ENCODE results near the gene EEF2. TPM values are rescaled to one million over a fixed set of nuclear protein-coding genes. Genes with fewer than 3 reads are reported as not detected.
A peak's percentile ranks its signal among the peaks of the same experiment; 100 is the strongest.

Gene EEF2
- total RNA-seq, 4 donors from 2014 or later = 1,701 to 2,714 (median 2,440) TPM

DNA sequence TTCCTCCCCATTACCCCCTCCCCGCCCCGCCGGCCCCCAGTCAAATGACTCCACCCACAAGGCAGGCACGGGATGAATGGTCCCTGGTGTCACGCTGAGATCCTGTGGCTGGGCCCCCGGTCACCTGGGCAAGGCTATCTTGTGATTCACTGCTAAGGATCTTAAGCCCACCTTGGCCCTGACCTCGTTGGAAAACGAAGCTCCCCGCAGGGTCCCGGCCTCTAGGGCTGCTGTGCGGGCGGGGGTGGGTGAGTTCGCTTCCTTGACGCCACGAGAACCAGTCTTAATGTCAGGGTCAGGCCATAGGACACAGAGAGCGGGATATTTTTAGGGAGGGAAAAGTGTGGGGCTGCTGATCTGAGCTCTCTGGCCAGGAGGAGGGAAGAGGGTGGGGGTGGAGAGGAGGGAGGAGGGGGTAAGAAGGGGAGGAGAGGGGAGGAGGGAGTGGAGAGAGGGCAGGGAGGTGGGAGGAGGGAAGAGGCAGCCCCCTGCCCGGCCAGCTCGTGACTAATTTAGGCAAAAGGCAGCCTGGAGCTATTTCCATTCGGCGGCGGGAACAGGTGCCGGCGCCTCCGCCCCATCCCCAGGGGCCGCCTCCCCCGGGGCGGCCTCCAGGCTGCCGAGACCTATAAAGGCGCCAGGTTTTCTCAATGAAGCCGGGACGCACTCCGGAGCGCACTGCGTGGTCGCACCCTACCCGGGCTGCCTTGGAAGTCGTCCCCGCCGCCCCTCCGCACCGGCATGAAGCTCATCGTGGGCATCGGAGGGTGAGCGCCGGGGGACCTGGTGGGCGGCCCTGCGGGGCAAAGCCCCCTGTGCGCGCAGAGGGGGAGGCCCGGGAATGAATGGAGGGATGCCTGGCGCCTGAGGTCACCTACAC, 52.1 kb downstream of the EEF2 start, which contains the start of gene NMRK2:
Gene NMRK2, plus strand, starts transcription at position 139 of the 880 bp plus-strand sequence. Its CDS starts 603 bp downstream, at position 742.
- peak; percentile 65 to 86 for DNase-seq
- no peaks in the 10 kb centered on the region for H3K27me3 ChIP-seq
- in situ Hi-C loops (cut with MboI; ENCODE audit: low sequenced_read_pairs in 4 of 4) = no loop called here
- peak; percentile 42 to 58 for TF ChIP-seq POLR2A (IDR thresholded peaks at IDR 0.05)
- TF ChIP-seq, protein P1, sequence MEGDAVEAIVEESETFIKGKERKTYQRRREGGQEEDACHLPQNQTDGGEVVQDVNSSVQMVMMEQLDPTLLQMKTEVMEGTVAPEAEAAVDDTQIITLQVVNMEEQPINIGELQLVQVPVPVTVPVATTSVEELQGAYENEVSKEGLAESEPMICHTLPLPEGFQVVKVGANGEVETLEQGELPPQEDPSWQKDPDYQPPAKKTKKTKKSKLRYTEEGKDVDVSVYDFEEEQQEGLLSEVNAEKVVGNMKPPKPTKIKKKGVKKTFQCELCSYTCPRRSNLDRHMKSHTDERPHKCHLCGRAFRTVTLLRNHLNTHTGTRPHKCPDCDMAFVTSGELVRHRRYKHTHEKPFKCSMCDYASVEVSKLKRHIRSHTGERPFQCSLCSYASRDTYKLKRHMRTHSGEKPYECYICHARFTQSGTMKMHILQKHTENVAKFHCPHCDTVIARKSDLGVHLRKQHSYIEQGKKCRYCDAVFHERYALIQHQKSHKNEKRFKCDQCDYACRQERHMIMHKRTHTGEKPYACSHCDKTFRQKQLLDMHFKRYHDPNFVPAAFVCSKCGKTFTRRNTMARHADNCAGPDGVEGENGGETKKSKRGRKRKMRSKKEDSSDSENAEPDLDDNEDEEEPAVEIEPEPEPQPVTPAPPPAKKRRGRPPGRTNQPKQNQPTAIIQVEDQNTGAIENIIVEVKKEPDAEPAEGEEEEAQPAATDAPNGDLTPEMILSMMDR (IDR thresholded peaks at IDR 0.05 in 4 of 5, conservative IDR thresholded peaks at IDR 0.05 in 1 of 5) = no peak
- H3K4me3 ChIP-seq = peak within 1 kb of the TSS in 3 of 4 donors; percentile 34 to 41 (median 38)
- H3K4me1 ChIP-seq = peaks cover 0 to 14% of the 10 kb centered on the region in 2 donors
- peak; percentile 51 to 56 for ATAC-seq
- intact Hi-C loops (cut with DNase I; ENCODE audit: low total_unique reads) = loop anchor here (2.0 kb wide), 2 partner anchors 18 to 52 kb away; partner anchors contain the start of gene EEF2
- peak within 1 kb of the TSS; percentile 85 to 92 (median 89) for H3K27ac ChIP-seq
- H3K9me3 ChIP-seq = no peaks in the 10 kb centered on the region
- no peaks in the 10 kb centered on the region for H3K36me3 ChIP-seq

DNA sequence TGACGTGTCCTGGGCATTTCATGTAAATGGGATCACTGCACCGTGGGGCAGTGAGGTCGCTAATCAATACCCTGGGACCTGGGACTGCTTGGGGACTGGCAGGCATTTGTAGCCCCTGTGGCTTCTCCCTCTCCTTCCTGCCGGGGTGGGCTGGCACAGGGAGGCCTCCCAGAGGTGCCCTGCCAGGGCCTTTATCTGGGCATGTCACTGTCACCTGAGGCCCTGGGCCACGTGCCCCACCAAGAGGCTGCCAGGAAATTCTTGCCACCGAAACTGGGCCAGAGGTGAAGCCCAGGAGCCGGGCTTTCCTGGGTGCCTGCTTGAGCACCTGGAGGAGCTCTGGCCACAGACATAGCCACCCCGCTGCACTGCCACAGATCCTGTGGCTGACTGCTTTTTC, 54.2 kb downstream of the EEF2 start:
- Histone ChIP-seq H3K4me1 (peaks cover 0 to 14% of the 10 kb centered on the region in 2 donors), H3K36me3 (no peaks in the 10 kb centered on the region), H3K27me3 (no peaks in the 10 kb centered on the region), H3K4me3 (no peak overlapping the region), H3K27ac (peak overlapping the region; percentile 85 to 92 (median 89)), H3K9me3 (no peaks in the 10 kb centered on the region)
- TF ChIP-seq, protein P1 (IDR thresholded peaks at IDR 0.05 in 4 of 5, conservative IDR thresholded peaks at IDR 0.05 in 1 of 5) = no peak
- TF ChIP-seq POLR2A (IDR thresholded peaks at IDR 0.05) = no peak
- in situ Hi-C loops (cut with MboI; ENCODE audit: low sequenced_read_pairs in 4 of 4) = no loop called here
- peak; percentile 45 to 47 for ATAC-seq
- peak; percentile 70 to 91 for DNase-seq
- intact Hi-C loops (cut with DNase I; ENCODE audit: low total_unique reads) = no loop called here

MicroRNAs encoded within 50 kb of the gene (microRNA counts, 767-probe panel; counts per million panel counts)
- microRNA hsa-miR-637 = 356 to 448 counts per million in 2 donors

Small RNA genes within 50 kb of the gene (microRNA-seq; reads per million reads assigned to microRNA genes)
- gene MIR637 (ENCODE audit: borderline replicate concordance in 2 of 2) = 0 reads per million in 2 donors

Other genes starting within 250 kb of the EEF2 start
- 10 to 100 TPM; 14.0 to 29.6 (median 27.4) TPM for gene APBA3, start 223.8 kb downstream of the EEF2 start, total RNA-seq
- 10 to 100 TPM; 23.3 to 86.3 (median 63.3) TPM for gene MRPL54, start 222.8 kb downstream of the EEF2 start, total RNA-seq
- not detected for gene RAX2, start 213.2 kb downstream of the EEF2 start, total RNA-seq
- 1 to 10 TPM in 1 of 4 donors, not detected in 3; 1.7 TPM for gene MATK, start 199.1 kb downstream of the EEF2 start, total RNA-seq
- gene ZFR2, start 116.4 kb downstream of the EEF2 start, total RNA-seq = not detected
- gene ATCAY, start 104.8 kb downstream of the EEF2 start, total RNA-seq = not detected
- 100 to 1,000 TPM in 2 of 4 donors, 10 to 100 TPM in 2; 46.3 to 168 (median 106) TPM for gene NMRK2, start 52.4 kb downstream of the EEF2 start, total RNA-seq
- gene DAPK3, start 14.4 kb downstream of the EEF2 start, total RNA-seq = 100 to 1,000 TPM in 3 of 4 donors, 10 to 100 TPM in 1; 61.3 to 135 (median 115) TPM
- 10 to 100 TPM; 15.5 to 20.0 (median 17.5) TPM for gene PIAS4, start 22.3 kb upstream of the EEF2 start, total RNA-seq
- gene ZBTB7A, start 81.4 kb upstream of the EEF2 start, total RNA-seq = 100 to 1,000 TPM in 2 of 4 donors, 10 to 100 TPM in 2; 50.0 to 104 (median 91.9) TPM
- 100 to 1,000 TPM; 101 to 207 (median 138) TPM for gene MAP2K2, start 138.7 kb upstream of the EEF2 start, total RNA-seq
- 1 to 10 TPM in 1 of 4 donors, under 1 TPM in 1, not detected in 2; 0.10 to 1.0 TPM for gene CREB3L3, start 168.2 kb upstream of the EEF2 start, total RNA-seq
- 10 to 100 TPM; 11.7 to 25.7 (median 13.7) TPM for gene SIRT6, start 197.1 kb upstream of the EEF2 start, total RNA-seq
- 1 to 10 TPM in 1 of 4 donors, under 1 TPM in 3; 0.13 to 3.0 (median 0.45) TPM for gene ANKRD24, start 197.2 kb upstream of the EEF2 start, total RNA-seq
- gene EBI3, start 244.1 kb upstream of the EEF2 start, total RNA-seq = 1 to 10 TPM in 1 of 4 donors, under 1 TPM in 2, not detected in 1; 0.38 to 1.7 (median 0.85) TPM